NCI-H187 (cell line): Measurements from ENCODE around the gene PITX1.
"Not testable (repeated sequence)": the region's sequence is repeated elsewhere in the genome, so short reads cannot be mapped to it uniquely, and the experiment has no call there.

Source experiments
- DNase-seq, 2 experiments: peaks; one replicate each; lab custom pipeline; 2025; lab: John Stamatoyannopoulos, UW

Gene PITX1

DNA sequence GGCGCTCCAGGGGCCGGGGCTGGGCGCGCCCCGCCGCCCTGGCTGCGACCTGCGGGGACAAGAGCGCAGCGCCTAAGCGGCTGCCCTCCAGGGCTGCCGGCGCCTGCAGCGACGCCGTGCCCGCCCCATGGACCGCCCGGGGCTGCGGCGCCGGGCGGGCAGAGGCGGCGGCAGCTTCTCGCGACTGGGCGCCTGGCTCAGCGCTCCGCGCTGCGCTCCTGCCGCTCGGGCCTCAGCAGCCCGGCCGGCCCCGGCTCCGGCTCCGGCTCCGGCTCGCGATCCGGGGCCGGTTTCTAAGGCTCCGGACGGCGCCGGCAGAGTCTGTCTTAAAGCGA lies at the start of gene PITX1:
PITX1 (minus strand) TSS at position 328 of the 335 bp plus-strand sequence. CDS start 347 bp downstream, outside the sequence.
- DNase-seq = no peak

DNA sequence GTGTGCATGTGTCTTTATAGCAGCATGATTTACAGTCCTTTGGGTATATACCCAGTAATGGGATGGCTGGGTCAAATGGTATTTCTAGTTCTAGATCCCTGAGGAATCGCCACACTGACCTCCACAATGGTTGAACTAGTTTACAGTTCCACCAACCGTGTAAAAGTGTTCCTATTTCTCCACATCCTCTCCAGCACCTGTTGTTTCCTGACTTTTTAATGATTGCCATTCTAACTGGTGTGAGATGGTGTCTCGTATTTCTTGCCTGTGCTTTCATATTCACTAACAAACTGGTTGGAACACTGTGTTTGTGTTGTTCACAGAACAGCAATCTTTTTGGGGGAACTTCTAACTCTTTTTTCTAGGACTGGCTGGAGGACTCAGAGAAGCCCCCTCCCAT lies 49.3 kb upstream of the PITX1 start:
- DNase-seq = not testable (repeated sequence)

DNA sequence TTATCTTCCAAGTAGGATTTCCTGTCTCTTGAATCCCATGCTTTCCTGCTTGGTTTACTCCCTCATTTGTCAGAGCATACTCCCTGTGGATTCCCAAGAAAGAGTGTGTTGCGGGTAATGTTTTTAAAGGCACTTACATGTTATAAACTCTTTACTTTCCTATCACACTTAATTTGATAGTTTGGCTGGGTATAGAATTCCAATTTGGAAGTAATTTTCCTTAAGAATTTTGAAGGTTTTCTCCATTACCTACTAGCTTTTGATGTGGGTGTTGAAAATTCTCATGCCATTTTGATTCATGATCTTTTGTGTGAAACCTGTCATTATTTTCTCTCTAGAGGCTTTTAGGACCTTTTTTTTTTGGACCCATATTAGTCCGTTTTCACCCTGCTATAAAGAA lies 47.2 kb upstream of the PITX1 start:
- DNase-seq = no peak

DNA sequence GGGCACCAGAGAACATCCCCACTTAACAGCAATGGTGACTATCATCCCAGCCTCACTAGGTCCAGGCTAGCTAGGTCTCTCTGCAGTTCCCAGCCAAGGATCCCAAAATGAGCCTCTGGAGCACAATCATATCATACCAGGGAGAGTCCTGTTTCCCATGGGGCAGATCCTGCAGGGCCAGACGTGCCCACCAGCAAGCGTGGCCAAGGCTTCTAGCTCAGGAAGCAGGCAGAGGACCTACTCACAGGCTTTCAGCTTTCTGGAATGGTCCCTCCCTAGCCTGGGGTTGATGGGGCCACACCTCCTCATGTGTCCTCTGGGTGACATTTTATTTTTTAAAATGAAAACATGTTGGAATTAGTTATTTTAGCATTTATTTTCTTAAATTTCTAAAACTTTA lies 45.7 kb upstream of the PITX1 start:
- no peak for DNase-seq

DNA sequence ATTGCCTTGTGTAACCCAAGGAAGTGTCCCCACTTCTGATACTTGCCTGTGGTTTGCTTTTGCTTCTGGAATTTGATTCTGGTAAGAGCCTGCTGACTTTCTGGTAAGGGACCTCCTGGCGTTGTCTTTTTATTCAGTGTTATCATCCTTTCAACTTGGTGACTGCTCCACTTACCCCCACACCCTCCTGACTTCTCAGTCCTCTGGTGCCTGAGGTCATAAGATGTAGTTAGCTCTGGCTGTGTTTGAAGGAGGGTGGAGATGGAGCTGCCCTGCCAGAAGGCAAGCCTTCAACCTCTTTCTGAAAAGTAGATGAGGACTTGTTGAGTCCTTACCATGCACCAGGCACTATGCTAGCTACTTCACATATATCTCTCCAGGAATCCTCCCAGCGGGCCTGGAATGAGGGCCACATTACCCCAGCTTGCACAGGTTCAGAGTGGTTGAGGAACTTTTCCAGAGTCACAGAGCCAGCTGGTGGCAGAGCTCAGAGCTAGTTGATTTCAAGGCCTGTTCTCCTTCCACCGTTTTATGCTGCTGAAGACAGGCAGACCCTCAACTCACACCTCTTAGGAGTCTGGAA lies 45.2 kb upstream of the PITX1 start:
- no peak for DNase-seq

DNA sequence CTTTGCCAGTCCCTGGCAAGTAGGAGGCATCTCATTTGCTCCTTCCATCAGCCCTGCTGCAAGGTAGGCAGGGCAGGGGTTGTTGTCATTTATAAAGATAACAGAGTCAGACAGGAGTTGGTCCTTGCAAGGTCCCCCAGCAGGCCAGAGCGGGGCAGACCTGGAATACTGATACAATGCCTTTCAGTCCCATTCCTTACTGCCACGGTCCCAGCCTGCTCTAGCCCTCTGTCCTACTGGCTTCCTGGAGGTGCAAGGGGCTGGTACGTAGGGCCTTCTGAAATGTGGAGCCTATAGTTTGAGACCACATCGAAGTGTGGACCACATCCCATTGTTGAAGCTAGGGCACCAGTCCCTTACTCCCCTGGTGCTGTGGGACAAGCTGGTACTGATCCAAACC lies 42.8 kb upstream of the PITX1 start:
- no peak for DNase-seq

DNA sequence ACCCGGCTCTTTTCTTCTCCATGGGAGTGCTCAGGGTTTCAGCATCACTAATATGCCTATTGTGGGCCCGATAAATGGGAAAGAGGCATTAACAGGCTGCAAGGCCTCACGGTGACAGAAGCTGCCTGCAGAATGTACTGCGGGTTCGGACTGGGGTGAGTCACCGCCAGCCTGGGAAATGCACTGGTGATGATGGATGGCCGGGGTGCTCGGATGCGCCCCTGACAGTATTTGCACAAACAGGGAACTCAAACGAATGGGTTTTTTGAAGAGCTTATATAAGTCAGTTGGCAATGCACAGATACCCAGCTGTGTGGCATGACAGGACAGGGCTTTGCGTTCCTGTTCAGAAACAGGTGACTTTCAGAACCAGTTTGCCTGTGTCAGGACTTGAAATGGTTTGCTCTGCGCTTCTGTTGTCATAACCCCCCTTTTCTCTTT lies 42.0 kb upstream of the PITX1 start:
- DNase-seq = no peak

DNA sequence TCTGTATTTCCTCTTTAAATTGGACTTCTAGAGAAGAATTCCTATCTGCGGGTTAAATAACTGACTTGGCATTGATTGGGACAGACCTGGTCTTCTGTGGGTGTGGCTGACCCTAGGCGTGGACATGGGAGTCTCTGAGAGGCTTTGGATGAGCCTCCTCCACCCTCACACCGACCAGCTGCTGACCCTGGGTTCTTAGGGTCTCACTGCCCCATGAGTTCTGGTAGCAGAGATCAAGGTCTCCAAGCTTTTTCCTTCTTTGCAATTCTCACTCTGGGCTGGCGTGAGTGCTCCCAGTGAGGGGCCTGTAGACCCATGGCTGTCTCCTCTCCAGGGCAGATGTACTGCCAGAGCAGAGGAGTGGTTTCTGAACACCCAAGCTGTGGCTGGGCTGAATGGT lies 41.6 kb upstream of the PITX1 start:
- DNase-seq = no peak

DNA sequence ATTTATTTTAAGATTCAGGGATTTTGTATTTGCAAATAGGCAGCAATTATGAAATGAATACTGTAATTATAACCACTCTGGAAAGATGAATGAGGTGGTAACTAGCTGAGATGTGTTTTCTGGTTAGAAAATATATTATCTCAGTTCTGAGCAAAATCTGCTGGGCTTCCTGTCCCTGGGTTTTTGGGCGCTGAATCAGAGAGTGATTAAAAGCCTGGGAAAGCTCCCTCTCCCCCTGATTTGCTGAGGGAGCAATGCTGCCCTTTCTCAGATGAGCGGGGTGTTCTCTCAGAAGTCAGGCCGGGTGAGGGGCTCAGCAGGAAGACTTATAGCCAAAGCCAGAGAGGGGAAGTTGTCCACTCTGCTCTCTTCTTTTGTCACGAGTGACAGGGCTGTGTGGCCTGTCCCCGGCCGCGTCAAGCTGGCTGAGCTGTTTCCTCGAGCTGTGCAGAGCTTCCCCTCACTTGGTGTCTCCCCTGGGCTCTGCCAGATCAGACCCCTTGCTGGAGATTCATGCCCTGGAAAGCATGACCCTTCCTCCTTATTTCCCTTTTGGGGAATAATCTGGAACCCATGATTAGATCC lies 39.8 kb upstream of the PITX1 start:
- no peak for DNase-seq

DNA sequence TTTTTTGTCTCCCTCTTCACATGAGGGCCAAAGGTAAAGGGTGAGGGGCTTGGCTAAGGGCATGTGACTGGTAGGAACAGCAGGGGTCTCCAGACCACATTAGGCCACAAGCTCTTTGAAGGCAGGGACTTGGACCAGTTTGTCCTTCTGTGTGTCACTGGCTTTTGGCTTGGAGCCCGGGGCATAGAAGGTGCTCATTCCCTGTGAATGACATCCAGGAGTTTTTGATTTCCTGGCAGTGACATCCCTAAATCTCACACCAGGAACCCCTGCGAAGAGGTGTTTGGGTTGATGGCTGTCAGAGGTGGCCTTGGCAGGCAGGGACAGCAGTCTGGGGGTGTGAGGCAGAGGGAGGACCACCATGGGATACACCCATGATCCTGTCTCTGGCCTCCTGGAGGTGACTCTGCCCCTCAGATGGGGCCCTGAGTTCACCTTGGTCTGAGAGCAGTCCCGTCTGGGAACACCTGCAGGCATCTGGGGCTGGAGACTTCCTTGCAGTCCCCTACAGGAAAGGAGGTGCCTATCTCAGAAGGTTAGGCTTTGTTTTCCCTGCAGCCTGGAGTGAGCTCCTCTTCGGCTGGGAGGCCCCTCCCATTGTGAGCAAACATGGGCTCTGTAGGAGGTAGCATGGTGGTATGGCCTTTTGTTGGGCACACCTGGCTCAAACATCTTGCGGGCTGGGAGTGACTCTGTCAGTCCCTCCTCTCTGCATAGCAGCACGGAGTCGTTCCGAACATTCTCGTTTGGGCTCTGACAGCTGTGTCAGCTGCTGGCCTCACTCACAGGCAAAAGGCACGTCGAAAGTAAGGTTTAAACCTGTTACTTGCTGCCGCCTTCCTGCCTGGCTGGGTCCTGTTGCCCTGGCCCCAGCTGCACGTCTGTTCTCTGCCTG lies 38.6 kb upstream of the PITX1 start:
- peak in 1 of 2 experiments; percentile 5 for DNase-seq

DNA sequence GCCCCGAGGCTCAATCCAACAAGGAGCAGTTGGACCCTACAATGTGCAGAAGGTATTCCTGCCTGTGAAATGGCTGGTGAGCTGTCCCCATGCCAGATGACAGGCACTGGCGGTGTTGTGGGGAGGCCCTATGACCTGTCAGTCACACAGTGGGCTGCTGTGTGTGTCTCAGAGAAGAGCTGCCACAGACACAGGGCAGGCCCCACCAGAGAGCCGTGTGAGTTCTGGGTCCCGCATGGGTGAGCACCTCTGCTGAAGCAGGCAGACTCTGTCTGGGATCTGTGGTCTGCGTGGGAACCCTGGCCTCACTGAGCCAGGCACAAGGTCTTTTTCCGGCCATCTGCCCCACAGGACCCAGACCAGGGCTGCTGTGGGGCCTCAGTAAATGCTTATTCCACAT lies 37.3 kb upstream of the PITX1 start:
- no peak for DNase-seq

DNA sequence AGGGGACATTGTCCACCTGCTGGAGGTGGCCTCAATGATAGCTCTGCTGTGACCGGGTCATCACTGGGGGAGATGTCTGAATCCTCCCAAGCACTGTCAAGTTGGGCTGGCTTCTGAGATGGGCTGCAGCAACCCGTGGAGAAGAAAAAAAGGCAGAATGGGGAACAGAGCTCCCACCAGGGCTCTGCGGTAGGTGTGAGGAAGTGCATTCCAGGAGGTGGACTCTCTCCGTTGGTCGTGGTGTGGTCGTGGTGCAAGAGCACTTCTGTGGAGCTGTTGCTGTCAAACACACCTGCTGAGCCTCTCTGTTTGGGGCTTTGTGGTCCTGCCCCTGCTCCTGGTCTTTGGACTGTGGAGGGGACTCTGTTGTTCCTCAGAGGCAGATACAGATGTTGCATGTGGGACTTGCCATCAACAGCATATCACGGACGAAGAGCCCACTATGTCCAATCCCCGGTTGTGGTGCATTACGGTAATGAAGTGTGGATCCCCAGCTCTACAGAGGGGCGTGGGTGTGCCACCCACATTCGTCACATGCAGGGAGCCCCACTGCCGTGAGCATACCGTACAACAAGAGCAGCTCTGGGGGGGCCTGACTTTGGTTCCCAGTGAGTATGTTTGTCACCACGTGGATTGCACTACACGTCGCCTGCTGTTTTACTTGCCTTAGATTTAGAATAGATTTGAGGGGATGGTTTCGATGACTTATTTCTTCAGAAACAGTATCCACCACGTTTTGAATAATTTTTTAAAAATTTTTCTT lies 36.0 kb upstream of the PITX1 start:
- DNase-seq = no peak

DNA sequence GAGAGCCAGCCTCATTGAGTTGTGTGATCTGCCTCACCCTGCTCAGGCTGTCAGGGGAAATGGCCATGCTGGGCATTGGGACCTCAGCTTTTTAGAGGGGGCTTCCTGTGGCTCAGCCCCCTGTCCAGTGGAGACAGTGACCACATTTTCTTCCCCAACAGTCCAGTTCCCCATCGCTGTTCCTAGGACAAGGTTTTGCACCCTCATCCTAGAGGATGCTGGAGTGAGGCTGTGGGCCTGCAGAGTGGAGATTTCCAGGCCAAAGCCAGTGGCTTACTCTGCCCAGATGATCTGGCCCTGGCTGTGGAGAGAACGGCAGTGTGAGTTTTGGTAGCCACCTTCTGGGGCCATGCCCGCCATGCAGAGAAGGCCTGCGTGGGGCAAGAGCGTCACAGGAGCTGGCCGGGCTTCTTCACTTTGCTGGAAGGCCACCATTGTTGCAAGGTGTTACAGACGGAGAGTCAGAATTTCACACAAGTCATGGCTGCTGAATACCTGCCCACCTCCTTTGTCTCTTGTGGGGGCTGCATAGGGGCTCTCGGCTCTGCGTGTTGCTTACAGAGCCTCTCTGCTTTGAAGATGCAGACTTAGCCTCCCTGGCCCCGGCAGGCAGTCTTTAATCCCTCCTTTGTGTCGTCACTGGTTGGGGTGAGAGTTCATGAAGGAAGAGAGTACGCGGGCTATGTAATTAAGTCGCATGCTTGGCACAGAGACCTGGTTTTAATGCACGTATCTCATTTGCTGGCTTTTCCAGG lies 35.2 kb upstream of the PITX1 start:
- DNase-seq = no peak

DNA sequence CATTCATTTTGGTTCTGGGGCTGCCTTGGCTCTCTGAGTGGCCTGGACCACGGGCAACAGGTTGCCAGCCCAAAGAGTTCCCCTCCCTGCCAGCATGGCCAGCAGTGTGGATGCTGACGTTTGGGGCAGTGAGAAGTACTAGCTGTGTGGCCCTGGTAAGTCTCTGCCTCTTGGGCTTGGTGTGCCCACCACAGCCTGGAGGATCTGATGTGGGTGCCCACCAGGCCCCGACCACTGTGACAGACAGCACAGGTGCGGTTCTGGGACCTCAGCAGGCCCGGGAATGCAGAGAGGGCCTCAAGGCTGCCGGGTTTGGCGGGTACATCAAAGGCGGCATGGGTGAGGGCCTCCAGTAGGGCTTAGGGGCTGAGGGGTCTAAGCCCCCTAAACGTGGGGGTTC lies 33.6 kb upstream of the PITX1 start:
- no peak for DNase-seq

DNA sequence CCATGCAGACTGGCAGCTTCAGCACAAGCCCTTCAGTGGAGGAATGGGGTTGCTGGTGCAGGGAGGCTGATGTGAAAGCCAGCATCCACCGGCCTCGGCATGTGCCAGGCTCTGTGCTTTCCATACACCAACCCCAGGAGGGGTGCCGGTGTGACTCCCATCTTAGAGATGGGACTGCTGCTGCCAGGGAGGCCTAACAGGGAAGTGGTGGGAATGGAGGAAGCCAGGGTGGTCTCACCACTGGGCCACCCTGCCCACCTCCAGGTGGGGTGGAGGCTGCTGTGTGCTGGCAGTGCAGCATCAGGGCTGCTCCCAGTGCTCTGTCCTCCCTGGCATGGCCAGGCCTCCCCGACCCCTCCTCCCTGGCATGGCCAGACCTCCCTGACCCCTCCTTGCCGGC lies 32.8 kb upstream of the PITX1 start:
- DNase-seq = no peak

DNA sequence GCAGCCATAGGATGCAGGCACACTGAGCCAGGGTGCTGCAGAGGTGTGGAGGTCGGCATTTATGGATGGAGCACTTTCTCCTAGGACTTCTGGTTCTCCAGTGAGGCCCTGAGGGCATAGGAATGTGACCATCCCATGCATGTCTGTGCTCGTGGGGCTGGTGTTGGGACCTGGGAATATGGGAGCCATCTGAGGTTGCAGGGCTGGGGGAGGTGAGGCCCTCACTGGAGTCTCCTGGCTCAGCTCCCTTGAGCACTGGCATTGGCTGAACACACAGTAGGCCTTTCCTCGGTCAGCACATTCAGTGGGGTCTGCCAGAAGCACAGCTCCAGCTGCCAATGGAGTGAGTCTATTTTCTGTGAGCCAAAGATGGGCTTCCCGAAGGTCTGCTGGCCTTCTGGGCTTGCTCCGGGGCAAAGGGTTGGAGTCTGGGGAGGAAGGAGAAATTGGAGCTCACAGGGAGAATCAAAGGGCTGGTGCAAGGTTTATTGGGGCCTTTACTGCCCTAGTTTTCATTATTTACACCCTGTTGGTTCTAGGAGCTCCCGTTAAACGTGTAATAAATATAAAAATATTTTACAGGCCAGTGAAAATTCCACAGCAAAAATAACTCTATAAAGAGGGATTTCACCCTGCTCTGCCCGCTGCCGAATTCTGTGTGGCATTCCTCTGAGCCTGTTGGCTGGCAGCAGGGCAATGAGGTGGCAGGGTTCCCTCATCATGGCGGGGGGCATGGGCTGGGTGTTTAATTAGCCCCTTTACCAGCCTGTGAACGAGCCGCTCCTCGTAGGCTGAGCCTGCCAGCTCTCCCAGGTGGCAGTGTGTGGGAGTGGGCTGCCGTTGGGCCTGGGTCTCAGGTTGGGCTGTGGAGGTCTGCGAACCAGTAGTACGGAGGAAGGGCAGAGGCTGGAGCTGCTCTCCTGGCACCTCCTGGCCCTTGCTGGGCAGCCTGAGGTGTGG lies 31.6 kb upstream of the PITX1 start:
- no peak for DNase-seq

DNA sequence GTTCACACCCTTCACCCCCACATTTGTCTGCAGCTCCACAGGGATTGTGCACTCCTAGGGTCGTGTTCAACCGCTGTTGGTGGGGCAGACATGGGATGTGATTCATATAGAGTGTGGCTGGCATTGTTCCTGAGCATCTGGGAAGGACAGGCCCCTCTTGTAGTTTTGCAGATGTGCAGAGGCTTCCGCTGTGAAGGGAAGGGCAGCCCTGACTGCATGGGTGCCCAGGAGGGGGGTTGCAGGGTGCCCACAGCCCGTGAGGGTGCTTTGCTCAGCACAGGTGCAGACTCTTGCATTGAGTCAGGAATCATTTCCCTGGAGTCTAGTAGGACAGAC lies 30.2 kb upstream of the PITX1 start:
- DNase-seq = no peak

DNA sequence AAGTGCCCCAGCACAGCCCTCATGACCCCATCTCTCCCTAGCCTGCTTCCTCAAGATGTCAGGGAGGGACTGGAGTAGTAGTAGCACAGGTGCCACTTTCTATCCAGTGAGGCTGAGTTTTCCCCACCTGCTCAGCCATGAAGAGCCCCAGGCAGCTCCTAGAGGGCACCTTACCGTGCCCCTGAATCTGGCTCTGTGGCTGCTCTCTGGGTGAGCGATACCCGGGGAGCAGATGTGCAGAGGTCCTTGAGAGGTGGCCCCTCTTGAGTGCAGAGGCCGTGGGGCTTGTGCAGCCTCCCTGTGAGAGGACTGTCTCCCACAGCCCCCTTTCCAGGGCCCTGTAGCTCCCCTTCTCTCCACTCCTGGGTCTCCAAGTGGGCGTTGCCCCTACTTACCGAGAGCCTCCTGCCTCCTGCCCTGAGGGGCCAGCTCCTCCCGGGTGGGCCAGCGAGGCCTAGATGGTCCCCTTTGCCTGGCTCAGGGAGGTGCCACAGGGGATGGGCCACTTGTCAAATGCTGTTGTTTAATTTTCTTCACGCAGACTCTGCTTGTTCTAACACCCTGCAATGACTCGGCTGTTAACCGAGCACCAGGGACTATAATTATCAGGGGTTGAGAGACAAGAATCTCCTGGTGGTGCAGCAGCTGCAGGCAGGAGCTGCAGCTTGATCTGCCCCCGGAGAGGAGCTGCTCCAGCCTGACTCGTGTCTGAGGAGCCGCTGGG lies 29.6 kb upstream of the PITX1 start:
- no peak for DNase-seq

DNA sequence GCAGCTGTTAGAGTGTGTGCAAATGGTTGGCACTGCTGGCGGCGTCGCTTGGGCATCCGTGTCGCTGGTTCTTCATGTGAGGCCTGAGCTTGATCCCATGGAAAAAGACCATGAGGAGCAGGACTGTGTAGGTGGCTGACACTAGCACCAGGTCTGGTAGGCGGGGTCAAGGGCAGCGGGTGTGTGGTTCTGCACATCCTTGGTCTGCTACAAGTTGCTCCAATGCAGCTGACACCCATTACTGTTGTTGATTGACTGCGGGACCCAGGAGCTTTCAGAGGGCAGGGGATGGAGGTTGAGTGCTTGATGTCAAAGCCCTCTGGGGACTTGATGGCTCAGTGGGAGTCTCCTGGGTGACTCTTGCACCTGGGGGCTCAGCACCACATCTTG lies 29.0 kb upstream of the PITX1 start:
- DNase-seq = no peak
